H1 (cell line): ENCODE results near the gene MPP3. TPM values are rescaled to one million over a fixed set of nuclear protein-coding genes. Genes with fewer than 3 reads are reported as not detected.
A peak's percentile ranks its signal among the peaks of the same experiment; 100 is the strongest.

Experiments used
- CTCF ChIA-PET: fragments of 300-600 bp; sonication (Branson Sonifier 250); formaldehyde crosslinking; loops from one replicate; lab custom pipeline; 2021; ENCODE audit not compliant: partially characterized antibody; lab: Charles Lee
- POLR2A ChIA-PET: fragments of 300-600 bp; sonication (Branson Sonifier 250); formaldehyde crosslinking; loops from one replicate; lab custom pipeline; 2021; ENCODE audit warnings: inconsistent platforms; ENCODE audit not compliant: partially characterized antibody; lab: Charles Lee
- DNase-seq, 2 experiments: peaks; one replicate each; pipeline versions ENCODE4 v3.0.0 to v3.0.0-alpha.2; 2010 to 2022; ENCODE audit warnings: low spot score in 2 of 2, low read depth in 1 of 2, mixed read lengths in 1 of 2
- FAIRE-seq: peaks from 2 replicates; lab custom pipeline; 2011; peaks lifted over from hg19 to GRCh38; lab: Jason Lieb, UNC
- H2AFZ ChIP-seq: 2 replicates; pipeline ENCODE4 v1.8.1; 2012; ENCODE audit warnings: low read length, inconsistent platforms
- H2AK5ac ChIP-seq: 2 replicates; pipeline ENCODE4 v1.6.1; 2013; ENCODE audit warnings: low read depth, low read length
- H2BK120ac ChIP-seq: replicated peaks from 2 replicates; pipeline ENCODE3; 2013; ENCODE audit warnings: low read depth, low read length, inconsistent platforms
- H2BK12ac ChIP-seq: 2 replicates; pipeline ENCODE4 v1.6.1; 2013; ENCODE audit warnings: low read depth, low read length
- H2BK15ac ChIP-seq: 2 replicates; pipeline ENCODE4 v1.6.1; 2013; ENCODE audit warnings: low read length
- H2BK20ac ChIP-seq: 2 replicates; pipeline ENCODE4 v1.6.1; 2013; ENCODE audit warnings: low read length
- H2BK5ac ChIP-seq: 2 replicates; pipeline ENCODE4 v1.6.1; 2013; ENCODE audit warnings: low read depth, low read length
- H3K14ac ChIP-seq: 2 replicates; pipeline ENCODE4 v1.6.1; 2013; ENCODE audit warnings: inconsistent platforms; ENCODE audit not compliant: insufficient read length
- H3K18ac ChIP-seq: 2 replicates; pipeline ENCODE4 v1.6.1; 2013; ENCODE audit warnings: low read length; ENCODE audit errors: extremely low read depth
- H3K23ac ChIP-seq: 2 replicates; pipeline ENCODE4 v1.6.1; 2013; ENCODE audit warnings: inconsistent platforms; ENCODE audit not compliant: insufficient read length
- H3K23me2 ChIP-seq: 2 replicates; pipeline ENCODE4 v1.6.1; 2013; ENCODE audit warnings: low read depth, low read length
- H3K27ac ChIP-seq: 2 replicates; pipeline ENCODE4 v1.6.1; 2011; ENCODE audit warnings: low read depth, low read length, inconsistent platforms
- H3K27me3 ChIP-seq, 4 experiments: replicated peaks in 1 of 4; 1 replicate in 1 of 4; 2 replicates in 3 of 4; pipeline versions ENCODE4 v1.6.1 to v1.8.1; 2011 to 2013; ENCODE audit warnings: low read length in 3 of 4, mild to moderate bottlenecking in 3 of 4, inconsistent platforms in 2 of 4, mixed read lengths in 2 of 4, moderate library complexity in 1 of 4; ENCODE audit not compliant: control insufficient read depth in 3 of 4, insufficient read depth in 3 of 4; ENCODE audit errors: extremely low read depth in 1 of 4
- H3K36me3 ChIP-seq, 4 experiments: 2 replicates each; pipeline versions ENCODE4 v1.6.1 to v1.8.1; 2011 to 2013; ENCODE audit warnings: mild to moderate bottlenecking in 4 of 4, low read length in 3 of 4, moderate library complexity in 2 of 4, control low read depth in 1 of 4, inconsistent platforms in 1 of 4; ENCODE audit not compliant: insufficient read depth in 4 of 4, control insufficient read depth in 2 of 4
- H3K4ac ChIP-seq: replicated peaks from 2 replicates; pipeline ENCODE3; 2013; ENCODE audit warnings: low read length, low read depth, mixed read lengths, inconsistent platforms; ENCODE audit not compliant: insufficient read length
- H3K4me1 ChIP-seq, 4 experiments: replicated peaks in 1 of 4; 1 replicate in 1 of 4; 2 replicates in 3 of 4; pipeline versions ENCODE4 v1.6.1 to v1.8.1; 2011 to 2013; ENCODE audit warnings: low read length in 3 of 4, inconsistent platforms in 2 of 4, mixed read lengths in 1 of 4; ENCODE audit not compliant: insufficient read depth in 4 of 4, control insufficient read depth in 3 of 4
- H3K4me2 ChIP-seq, 2 experiments: 2 replicates each; pipeline versions ENCODE4 v1.6.1 to v1.8.1; 2011 to 2013; ENCODE audit warnings: low read depth in 2 of 2, low read length in 2 of 2, control low read depth in 1 of 2, inconsistent platforms in 1 of 2, mild to moderate bottlenecking in 1 of 2; ENCODE audit not compliant: insufficient read depth in 1 of 2
- H3K4me3 ChIP-seq, 4 experiments: fragments of 200-600, 300-600 bp in 1 of 4; sonication (generic), shearing (Covaris generic), sonication (Bioruptor Twin) in 1 of 4; 2 replicates each; pipeline versions ENCODE4 v1.5.1 to v1.8.1; 2011 to 2016; ENCODE audit warnings: low read length in 4 of 4, low read depth in 3 of 4, control low read depth in 2 of 4, inconsistent platforms in 2 of 4, mild to moderate bottlenecking in 2 of 4, mixed read lengths in 1 of 4, moderate library complexity in 1 of 4; ENCODE audit not compliant: insufficient read depth in 2 of 4; ENCODE audit errors: extremely low read depth in 1 of 4
- H3K56ac ChIP-seq: replicated peaks from 2 replicates; pipeline ENCODE3; 2013; ENCODE audit warnings: low read depth, mild to moderate bottlenecking, mixed read lengths, low read length, inconsistent platforms; ENCODE audit not compliant: insufficient read length
- H3K79me1 ChIP-seq: 2 replicates; pipeline ENCODE4 v1.6.1; 2013; ENCODE audit warnings: low read depth, low read length, control low read depth
- H3K79me2 ChIP-seq, 2 experiments: 2 replicates each; pipeline versions ENCODE4 v1.6.1 to v1.8.1; 2012 to 2013; ENCODE audit warnings: low read length in 2 of 2, mild to moderate bottlenecking in 2 of 2, inconsistent platforms in 1 of 2; ENCODE audit not compliant: insufficient read depth in 2 of 2, control insufficient read depth in 1 of 2
- H3K9ac ChIP-seq, 4 experiments: replicated peaks in 1 of 4; 1 replicate in 1 of 4; 2 replicates in 3 of 4; pipeline versions ENCODE4 v1.6.1 to v1.8.1; 2011 to 2013; ENCODE audit warnings: low read depth in 3 of 4, low read length in 3 of 4, control low read depth in 2 of 4, mild to moderate bottlenecking in 2 of 4, moderate library complexity in 2 of 4, inconsistent platforms in 1 of 4; ENCODE audit errors: extremely low read depth in 1 of 4
- H3K9me3 ChIP-seq, 2 experiments: 2 replicates each; pipeline versions ENCODE4 v1.6.1 to v1.8.1; 2012 to 2013; ENCODE audit warnings: mild to moderate bottlenecking in 2 of 2, moderate library complexity in 2 of 2, control low read depth in 1 of 2, inconsistent platforms in 1 of 2, low read depth in 1 of 2, low read length in 1 of 2, mixed read lengths in 1 of 2; ENCODE audit not compliant: insufficient read depth in 2 of 2
- H4K20me1 ChIP-seq, 2 experiments: replicated peaks in 1 of 2; 2 replicates each; pipeline versions ENCODE3 to v1.8.1; 2011 to 2013; ENCODE audit warnings: inconsistent platforms in 2 of 2, low read length in 2 of 2, mild to moderate bottlenecking in 1 of 2; ENCODE audit not compliant: insufficient read depth in 2 of 2, control insufficient read depth in 1 of 2
- H4K5ac ChIP-seq: 2 replicates; pipeline ENCODE4 v1.6.1; 2013; ENCODE audit warnings: low read length, low read depth, mixed read lengths, inconsistent platforms; ENCODE audit not compliant: insufficient read length
- H4K8ac ChIP-seq: 2 replicates; pipeline ENCODE4 v1.8.0; 2013; ENCODE audit warnings: mild to moderate bottlenecking, moderate library complexity, low read length, inconsistent platforms; ENCODE audit not compliant: insufficient read depth; ENCODE audit errors: extremely low read depth
- H4K91ac ChIP-seq: replicated peaks from 2 replicates; pipeline ENCODE3; 2013; ENCODE audit warnings: low read length, mixed read lengths, inconsistent platforms; ENCODE audit not compliant: insufficient read length
- ASH2L ChIP-seq: fragments of 200-600, 300-600 bp; sonication (generic); IDR thresholded peaks from one replicate; pipeline ENCODE4 v1.7.1; 2017; ENCODE audit warnings: low read length
- BRCA1 ChIP-seq: IDR thresholded peaks from 2 replicates; pipeline ENCODE4 v1.6.1; 2012; ENCODE audit warnings: low read depth, low read length, improper control_type of control experiment
- E2F6 ChIP-seq: IDR thresholded peaks from 2 replicates; pipeline ENCODE4 v1.6.1; 2012; ENCODE audit warnings: inconsistent platforms
- KDM5A ChIP-seq: fragments of 200-600 bp; IDR thresholded peaks from 2 replicates; pipeline ENCODE4 v1.7.1; 2012; ENCODE audit warnings: mild to moderate bottlenecking, low read length, inconsistent platforms, mixed read lengths
- MAFK ChIP-seq: IDR thresholded peaks from 2 replicates; pipeline ENCODE4 v1.6.1; 2012; ENCODE audit warnings: low read depth, mild to moderate bottlenecking, improper control_type of control experiment, low read length
- RBBP5 ChIP-seq: IDR thresholded peaks from 2 replicates; pipeline ENCODE4 v1.7.1; 2012; ENCODE audit warnings: low read depth, mild to moderate bottlenecking, inconsistent platforms, low read length, moderate library complexity, borderline replicate concordance
- RFX5 ChIP-seq: IDR thresholded peaks from 2 replicates; pipeline ENCODE4 v1.6.1; 2011; ENCODE audit warnings: low read depth, low read length, improper control_type of control experiment, borderline replicate concordance
- SIN3A ChIP-seq, 2 experiments: IDR thresholded peaks in 1 of 2; conservative IDR thresholded peaks in 1 of 2; 2 replicates each; pipeline ENCODE4 v1.6.1; 2011 to 2012; ENCODE audit warnings: low read length in 2 of 2, improper control_type of control experiment in 1 of 2, low read depth in 1 of 2, mild to moderate bottlenecking in 1 of 2
- TAF1 ChIP-seq: IDR thresholded peaks from 2 replicates; pipeline ENCODE4 v1.6.1; 2011; ENCODE audit warnings: mild to moderate bottlenecking, low read depth, low read length
- WGBS, 2 experiments: shearing (Covaris generic) in 1 of 2; methylation state at CpG; one replicate each; pipeline versions ENCODE4 v1.1.6 to v1.1.7; 2013 to 2015; ENCODE audit warnings: low lambda C conversion rate in 2 of 2, mixed read lengths in 2 of 2, inconsistent platforms in 1 of 2, low coverage in 1 of 2, missing lambda C conversion rate in 1 of 2; ENCODE audit not compliant: insufficient replicate concordance in 2 of 2, insufficient coverage in 1 of 2, insufficient read length in 1 of 2; ENCODE audit errors: extremely low coverage in 1 of 2, missing lambda C conversion rate in 1 of 2; 5-methylcytosine and 5-hydroxymethylcytosine counted together
- polyA plus RNA-seq, 7 experiments: library from polyadenylated mRNA; depleted of rRNA in 3 of 7; stranded (reverse) in 5 of 7; unstranded in 2 of 7; fragments of >200 nt in 5 of 7; fragments of 200-250 nt in 2 of 7; gene quantifications; 1 replicate in 5 of 7; 2 replicates in 1 of 7; 4 replicates in 1 of 7; pipeline versions ENCODE4 v1.2.1 to v1.2.3, GENCODE V29; 2011 to 2013; ENCODE audit warnings: missing spikeins in 2 of 7, mixed read lengths in 2 of 7
- total RNA-seq: library from RNA; stranded (reverse); fragmentation: NEBNext Ultra II Directional; extraction: Animal tissue kit (Norgen Biotek cat#: 25700); gene quantifications from 2 replicates; pipeline ENCODE4 v1.2.1, GENCODE V29; 2021
- TF ChIP-seq, protein P1 (sequence below): IDR thresholded peaks from 2 replicates; pipeline ENCODE4 v1.6.1; 2011; ENCODE audit warnings: low read length, improper control_type of control experiment

Gene MPP3
- total and polyA plus RNA-seq, 2 of the 8 experiments (the other 6 are each of a cell fraction or from before 2014, with no cell fraction given) = 3.1 to 6.1 TPM

DNA sequence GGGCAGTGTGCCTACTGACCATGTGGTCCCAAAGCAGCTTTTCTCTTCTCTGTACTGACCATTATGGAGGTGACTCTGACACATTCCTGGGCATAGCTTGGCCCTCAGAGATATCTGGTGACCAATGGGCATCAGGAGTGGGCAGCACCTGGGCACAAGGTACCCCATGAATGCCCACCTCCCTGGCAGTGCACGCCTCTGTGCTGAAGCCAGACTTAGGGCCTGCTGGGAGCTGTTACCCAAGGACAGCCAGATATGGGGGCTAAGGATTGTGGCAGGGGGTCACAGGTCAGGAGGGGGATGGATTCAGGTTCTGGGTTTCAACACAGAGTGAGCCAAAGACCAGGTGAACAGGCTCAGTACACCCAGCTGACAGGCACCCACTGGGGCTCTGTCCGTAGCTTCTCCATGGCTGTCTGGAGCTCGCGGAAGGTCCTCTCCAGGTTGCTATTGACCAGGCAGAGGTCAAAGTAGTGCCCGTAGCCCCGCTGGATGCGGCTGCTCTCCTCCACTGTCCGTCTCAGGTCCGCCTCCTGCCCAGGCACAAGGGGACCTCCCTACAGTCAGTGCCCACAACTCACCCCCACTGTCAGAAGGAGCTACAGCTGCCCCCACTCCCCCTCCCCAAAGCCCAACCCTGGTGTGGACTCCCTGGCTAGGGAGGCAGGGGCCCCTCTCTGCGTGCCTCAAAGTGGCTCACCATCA lies 44.7 kb upstream of the MPP3 start:
- ChIA-PET POLR2A (interaction anchor here (1.1 to 1.4 kb wide), 2 partner anchors 9 to 33 kb away, joined by 3 to 5 read pairs; no protein-coding TSS in a partner anchor), CTCF (interaction anchor here (0.7 to 10.0 kb wide), 38 partner anchors 12 to 1060 kb away, joined by 3 to 403 read pairs (median 5); partner anchors contain the start of genes CD300LG, MPP2, PPY and SOST)
- no peaks in the 10 kb centered on the region for H3K23me2 ChIP-seq
- 0 out of 2 replicates have a peak overlapping the region, but pooled peaks have one; percentile 18 for H2BK15ac ChIP-seq
- H3K14ac ChIP-seq = no peak overlapping the region
- H3K4ac ChIP-seq = no peak overlapping the region
- H2BK12ac ChIP-seq = 0 out of 2 replicates have a peak overlapping the region, but pooled peaks have one; percentile 17
- H3K27me3 ChIP-seq = no peaks in the 10 kb centered on the region
- H3K79me1 ChIP-seq = no peaks in the 10 kb centered on the region
- H3K27ac ChIP-seq = no peak overlapping the region
- FAIRE-seq (no peak), DNase-seq (no peak)
- H4K91ac ChIP-seq = no peak overlapping the region
- H2AK5ac ChIP-seq = no peak overlapping the region
- no peaks in the 10 kb centered on the region; a peak in 2 of 8 replicates for H3K36me3 ChIP-seq
- H3K9me3 ChIP-seq = no peaks in the 10 kb centered on the region
- H3K56ac ChIP-seq = no peak overlapping the region
- no peak overlapping the region for H3K18ac ChIP-seq
- H4K20me1 ChIP-seq = peaks cover 0 to 8% of the 10 kb centered on the region in 2 experiments
- H2BK120ac ChIP-seq = no peak overlapping the region
- no peak overlapping the region for H2BK5ac ChIP-seq
- no peak overlapping the region for H3K4me3 ChIP-seq
- no peak overlapping the region for H4K8ac ChIP-seq
- no peak overlapping the region for H4K5ac ChIP-seq
- H3K9ac ChIP-seq = no peak overlapping the region
- H2BK20ac ChIP-seq = no peak overlapping the region
- H3K23ac ChIP-seq = no peak overlapping the region
- no peak overlapping the region for H2AFZ ChIP-seq
- WGBS, 2 experiments = 92% methylated on average over 10 of the region's 10 CpGs; no CpG with 5 or more reads in 1 of the 2 experiments
- no peak overlapping the region for H3K4me2 ChIP-seq
- no peaks in the 10 kb centered on the region for H3K79me2 ChIP-seq
- peaks cover 0 to 8% (median 6%) of the 10 kb centered on the region in 4 experiments; a peak in 5 of 7 replicates for H3K4me1 ChIP-seq
- TF ChIP-seq MAFK = no peak
- no peak for TF ChIP-seq KDM5A
- TF ChIP-seq E2F6 = no peak
- TF ChIP-seq TAF1 = no peak
- TF ChIP-seq, protein P1, sequence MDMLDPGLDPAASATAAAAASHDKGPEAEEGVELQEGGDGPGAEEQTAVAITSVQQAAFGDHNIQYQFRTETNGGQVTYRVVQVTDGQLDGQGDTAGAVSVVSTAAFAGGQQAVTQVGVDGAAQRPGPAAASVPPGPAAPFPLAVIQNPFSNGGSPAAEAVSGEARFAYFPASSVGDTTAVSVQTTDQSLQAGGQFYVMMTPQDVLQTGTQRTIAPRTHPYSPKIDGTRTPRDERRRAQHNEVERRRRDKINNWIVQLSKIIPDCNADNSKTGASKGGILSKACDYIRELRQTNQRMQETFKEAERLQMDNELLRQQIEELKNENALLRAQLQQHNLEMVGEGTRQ = no peak
- TF ChIP-seq SIN3A (conservative IDR thresholded peaks at IDR 0.05 in 1 of 2, IDR thresholded peaks at IDR 0.05 in 1 of 2; ENCODE audit: low read depth in 1 of 2, low read length in 2 of 2) = no peak
- TF ChIP-seq ASH2L = no peak
- TF ChIP-seq BRCA1 = no peak
- TF ChIP-seq RBBP5 = no peak
- no peak for TF ChIP-seq RFX5
